CD4-positive, alpha-beta T cell (primary cell): ENCODE measurements around the gene TMEM45A. TPM values are rescaled to one million over a fixed set of nuclear protein-coding genes. Genes with fewer than 3 reads are reported as not detected.

ENCODE experiments used
- ATAC-seq: fragments of 200-7000 bp; cut with Tn5 transposase; one replicate; pipeline ENCODE4 v1.10.0; 2022; ENCODE audit warnings: mild to moderate bottlenecking; ENCODE audit not compliant: poor library complexity
- CTCF ChIA-PET: fragments of 350-600 bp; sonication (Branson Sonifier 250); formaldehyde crosslinking; loops from one replicate; lab custom pipeline; 2021; ENCODE audit warnings: antibody characterized with exemption, inconsistent platforms; lab: Charles Lee
- POLR2A ChIA-PET: fragments of 350-600 bp; sonication (Branson Sonifier 250); formaldehyde crosslinking; loops from one replicate; lab custom pipeline; 2021; ENCODE audit warnings: antibody characterized with exemption, inconsistent platforms; lab: Charles Lee
- DNase-seq, 14 experiments: peaks; one replicate each; pipeline ENCODE4 v3.0.0-alpha.2; 2013 to 2020; ENCODE audit warnings: mixed read lengths in 2 of 14
- H3K27ac ChIP-seq, 2 donors: one replicate each; pipeline versions ENCODE4 v1.5.1 to v1.7.0; 2013; ENCODE audit warnings: low read length in 2 of 2, low read depth in 1 of 2, mild to moderate bottlenecking in 1 of 2
- H3K27me3 ChIP-seq, 2 experiments: 1 replicate in 1 of 2; 2 replicates in 1 of 2; pipeline versions ENCODE4 v1.6.1 to v1.7.0; 2013; ENCODE audit warnings: low read length in 2 of 2, control low read depth in 1 of 2, mild to moderate bottlenecking in 1 of 2, moderate library complexity in 1 of 2; ENCODE audit not compliant: insufficient read depth in 2 of 2, control insufficient read depth in 1 of 2
- H3K36me3 ChIP-seq: one replicate; pipeline ENCODE4 v1.6.1; 2013; ENCODE audit warnings: low read length, control low read depth; ENCODE audit not compliant: insufficient read depth
- H3K4me1 ChIP-seq: one replicate; pipeline ENCODE4 v1.6.1; 2013; ENCODE audit warnings: low read length, control low read depth; ENCODE audit not compliant: insufficient read depth
- H3K4me3 ChIP-seq: one replicate; pipeline ENCODE4 v1.5.1; 2013; ENCODE audit warnings: mild to moderate bottlenecking, low read length, moderate library complexity
- H3K9me3 ChIP-seq, 2 experiments: 1 replicate in 1 of 2; 2 replicates in 1 of 2; pipeline versions ENCODE4 v1.6.1 to v1.7.0; 2013; ENCODE audit warnings: low read length in 2 of 2, mild to moderate bottlenecking in 2 of 2, control low read depth in 1 of 2, moderate library complexity in 1 of 2; ENCODE audit not compliant: control insufficient read depth in 1 of 2, insufficient read depth in 1 of 2
- H3K27ac Mint-ChIP-seq: one replicate; pipeline ENCODE4 v1.8.0; 2020; ENCODE audit warnings: mixed read lengths
- H3K27me3 Mint-ChIP-seq: one replicate; pipeline ENCODE4 v1.8.0; 2021; ENCODE audit warnings: mixed read lengths
- H3K36me3 Mint-ChIP-seq: one replicate; pipeline ENCODE4 v1.8.0; 2021; ENCODE audit warnings: low read depth, mixed read lengths
- H3K4me1 Mint-ChIP-seq: one replicate; pipeline ENCODE4 v1.8.0; 2021; ENCODE audit warnings: low read depth, mixed read lengths
- H3K4me3 Mint-ChIP-seq: one replicate; pipeline ENCODE4 v1.8.0; 2020; ENCODE audit warnings: mild to moderate bottlenecking, mixed read lengths
- H3K9me3 Mint-ChIP-seq: one replicate; pipeline ENCODE4 v1.8.0; 2020; ENCODE audit warnings: mixed read lengths
- CTCF ChIP-seq: fragments of 200-600 bp; IDR thresholded peaks from one replicate; pipeline ENCODE4 v1.8.0; 2022; ENCODE audit warnings: antibody characterized with exemption, mild to moderate bottlenecking
- intact Hi-C, 2 experiments: fragments of 100-400 bp; cut with DNase I in 1 of 2; cut with micrococcal nuclease in 1 of 2; formaldehyde crosslinking; loops; one replicate each; pipeline versions ENCODE4 v1.15.1 to v1.9.0; 2023 to 2025; cut with DNase I, micrococcal nuclease
- total RNA-seq, 174 experiments: library from RNA in 2 of 174; stranded (reverse) in 2 of 174; gene quantifications; one replicate each; pipeline ENCODE4 v1.2.3 and lab custom pipeline; 2021 to 2026

TMEM45A gene
- total RNA-seq, 2 experiments from 2014 or later: 0.08 TPM; not detected in 1

GRCh38 chr3:100609963-100610362 lies 117.5 kb downstream of the TMEM45A start:
- no peak overlapping the region for H3K27ac Mint-ChIP-seq
- no peaks in the 10 kb centered on the region for H3K36me3 Mint-ChIP-seq
- H3K27me3 Mint-ChIP-seq: peaks cover 43% of the 10 kb centered on the region
- no peak for TF ChIP-seq CTCF
- Histone ChIP-seq H3K4me3 (no peak overlapping the region), H3K27me3 (peaks cover 4 to 5% of the 10 kb centered on the region in 2 experiments), H3K36me3 (no peaks in the 10 kb centered on the region), H3K4me1 (no peaks in the 10 kb centered on the region), H3K27ac (no peak overlapping the region), H3K9me3 (no peaks in the 10 kb centered on the region)
- DNase-seq: no peak
- ChIA-PET CTCF (no interaction called here), POLR2A (interaction anchor here (1.0 kb wide), 1 partner anchor 10 kb away, joined by 4 read pairs; no protein-coding TSS in a partner anchor)
- ATAC-seq: no peak
- no peak overlapping the region for H3K4me3 Mint-ChIP-seq
- no peaks in the 10 kb centered on the region for H3K9me3 Mint-ChIP-seq
- intact Hi-C loops: no loop called here
- peaks cover 9% of the 10 kb centered on the region for H3K4me1 Mint-ChIP-seq

- DNase-seq (no peak), ATAC-seq (no peak)
- H3K4me1 ChIP-seq: no peaks in the 10 kb centered on the region
- Mint-ChIP-seq H3K4me1 (peaks cover 9% of the 10 kb centered on the region), H3K27ac (no peak overlapping the region), H3K9me3 (no peaks in the 10 kb centered on the region), H3K4me3 (no peak overlapping the region), H3K36me3 (no peaks in the 10 kb centered on the region), H3K27me3 (peaks cover 43% of the 10 kb centered on the region)
- no peak overlapping the region for H3K27ac ChIP-seq
- no peak for TF ChIP-seq CTCF
- peaks cover 4 to 5% of the 10 kb centered on the region in 2 experiments for H3K27me3 ChIP-seq
- H3K36me3 ChIP-seq: no peaks in the 10 kb centered on the region
- ChIA-PET POLR2A (interaction anchor here (1.0 kb wide), 1 partner anchor 11 kb away, joined by 4 read pairs; no protein-coding TSS in a partner anchor), CTCF (interaction anchor here (1.1 kb wide), 1 partner anchor 333 kb away, joined by 3 read pairs; no protein-coding TSS in a partner anchor)
- no peaks in the 10 kb centered on the region for H3K9me3 ChIP-seq
- no peak overlapping the region for H3K4me3 ChIP-seq
- intact Hi-C loops: no loop called here
These were observed 118.8 kb downstream of the TMEM45A start for GRCh38 chr3:100611221-100611620.

- no peaks in the 10 kb centered on the region for H3K36me3 Mint-ChIP-seq
- no peaks in the 10 kb centered on the region for H3K9me3 Mint-ChIP-seq
- no peak overlapping the region for H3K27ac Mint-ChIP-seq
- peaks cover 43% of the 10 kb centered on the region for H3K27me3 Mint-ChIP-seq
- no peak overlapping the region for H3K4me3 Mint-ChIP-seq
- H3K36me3 ChIP-seq: no peaks in the 10 kb centered on the region
- peaks cover 4 to 5% of the 10 kb centered on the region in 2 experiments for H3K27me3 ChIP-seq
- H3K9me3 ChIP-seq: no peaks in the 10 kb centered on the region
- no peak for TF ChIP-seq CTCF
- DNase-seq: no peak
- ChIA-PET CTCF (no interaction called here), POLR2A (interaction anchor here (0.7 kb wide), 1 partner anchor 11 kb away, joined by 3 read pairs; no protein-coding TSS in a partner anchor)
- H3K4me3 ChIP-seq: no peak overlapping the region
- intact Hi-C loops: no loop called here
- no peaks in the 10 kb centered on the region for H3K4me1 ChIP-seq
- no peak for ATAC-seq
- H3K27ac ChIP-seq: no peak overlapping the region
- H3K4me1 Mint-ChIP-seq: peaks cover 9% of the 10 kb centered on the region
These were observed 121.4 kb downstream of the TMEM45A start for GRCh38 chr3:100613721-100614390.
